Astrocyte of the cerebellum (primary cell): ENCODE data around the gene CHRND.

ENCODE experiments used
- DNase-seq: peaks from one replicate; pipeline ENCODE4 v3.0.0-alpha.2; 2011; ENCODE audit warnings: low read depth
- H3K4me3 ChIP-seq: 2 replicates; pipeline ENCODE4 v1.5.1; 2011; ENCODE audit warnings: mild to moderate bottlenecking, low read depth, low read length, moderate library complexity
- in situ Hi-C: cut with HindIII; loops from 2 replicates; pipeline ENCODE4 v1.10.0; 2017; ENCODE audit warnings: low sequenced_read_pairs
- TF ChIP-seq, protein P1 (sequence below): IDR thresholded peaks from 2 replicates; pipeline ENCODE4 v1.5.1; 2012; ENCODE audit warnings: low read length, low read depth, moderate library complexity, mild to moderate bottlenecking; ENCODE audit errors: missing control alignments

The CHRND gene

GRCh38 chr2:232539298-232540231, 13.6 kb downstream of the CHRND start, which contains the start of gene CHRNG:
Gene CHRNG (plus strand): TSS chr2:232539692. CDS start chr2:232539748, 56 bp downstream.
- in situ Hi-C loops = no loop called here
- TF ChIP-seq, protein P1, sequence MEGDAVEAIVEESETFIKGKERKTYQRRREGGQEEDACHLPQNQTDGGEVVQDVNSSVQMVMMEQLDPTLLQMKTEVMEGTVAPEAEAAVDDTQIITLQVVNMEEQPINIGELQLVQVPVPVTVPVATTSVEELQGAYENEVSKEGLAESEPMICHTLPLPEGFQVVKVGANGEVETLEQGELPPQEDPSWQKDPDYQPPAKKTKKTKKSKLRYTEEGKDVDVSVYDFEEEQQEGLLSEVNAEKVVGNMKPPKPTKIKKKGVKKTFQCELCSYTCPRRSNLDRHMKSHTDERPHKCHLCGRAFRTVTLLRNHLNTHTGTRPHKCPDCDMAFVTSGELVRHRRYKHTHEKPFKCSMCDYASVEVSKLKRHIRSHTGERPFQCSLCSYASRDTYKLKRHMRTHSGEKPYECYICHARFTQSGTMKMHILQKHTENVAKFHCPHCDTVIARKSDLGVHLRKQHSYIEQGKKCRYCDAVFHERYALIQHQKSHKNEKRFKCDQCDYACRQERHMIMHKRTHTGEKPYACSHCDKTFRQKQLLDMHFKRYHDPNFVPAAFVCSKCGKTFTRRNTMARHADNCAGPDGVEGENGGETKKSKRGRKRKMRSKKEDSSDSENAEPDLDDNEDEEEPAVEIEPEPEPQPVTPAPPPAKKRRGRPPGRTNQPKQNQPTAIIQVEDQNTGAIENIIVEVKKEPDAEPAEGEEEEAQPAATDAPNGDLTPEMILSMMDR = no peak
- no peak for DNase-seq
- H3K4me3 ChIP-seq = no peak within 1 kb of the TSS

DNA sequence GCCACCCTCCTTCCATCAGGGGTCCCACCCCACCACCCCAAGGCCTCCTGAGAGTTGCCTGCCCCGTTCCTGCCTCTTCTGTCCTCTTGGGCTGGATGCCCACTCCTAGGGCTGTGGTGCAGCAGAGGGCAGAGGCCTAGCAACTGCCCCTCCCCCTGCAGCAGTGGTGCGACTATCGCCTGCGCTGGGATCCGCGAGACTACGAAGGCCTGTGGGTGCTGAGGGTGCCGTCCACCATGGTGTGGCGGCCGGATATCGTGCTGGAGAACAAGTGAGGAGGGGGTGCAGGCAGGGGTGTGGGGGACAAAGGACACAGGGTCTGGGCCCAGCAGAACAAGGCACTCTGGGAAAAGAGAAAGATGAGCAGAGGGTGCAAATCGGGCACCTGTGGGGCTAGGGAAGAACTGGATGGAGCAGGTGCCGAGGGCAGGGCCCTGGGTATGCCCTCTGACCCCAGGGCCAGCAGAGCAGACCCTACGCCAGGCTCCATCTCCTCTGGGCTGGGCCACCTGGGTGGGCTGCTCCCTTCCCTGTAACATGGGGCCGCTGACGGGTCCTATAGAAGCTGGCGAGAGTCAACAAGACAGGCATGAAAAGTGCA, 14.6 kb downstream of the CHRND start:
- no peak overlapping the region for H3K4me3 ChIP-seq
- DNase-seq = no peak
- TF ChIP-seq, protein P1 = no peak
- in situ Hi-C loops = no loop called here

GRCh38 chr2:232541195-232541960, 15.4 kb downstream of the CHRND start:
- TF ChIP-seq, protein P1 = no peak
- no peak for DNase-seq
- in situ Hi-C loops = no loop called here
- no peak overlapping the region for H3K4me3 ChIP-seq

DNA sequence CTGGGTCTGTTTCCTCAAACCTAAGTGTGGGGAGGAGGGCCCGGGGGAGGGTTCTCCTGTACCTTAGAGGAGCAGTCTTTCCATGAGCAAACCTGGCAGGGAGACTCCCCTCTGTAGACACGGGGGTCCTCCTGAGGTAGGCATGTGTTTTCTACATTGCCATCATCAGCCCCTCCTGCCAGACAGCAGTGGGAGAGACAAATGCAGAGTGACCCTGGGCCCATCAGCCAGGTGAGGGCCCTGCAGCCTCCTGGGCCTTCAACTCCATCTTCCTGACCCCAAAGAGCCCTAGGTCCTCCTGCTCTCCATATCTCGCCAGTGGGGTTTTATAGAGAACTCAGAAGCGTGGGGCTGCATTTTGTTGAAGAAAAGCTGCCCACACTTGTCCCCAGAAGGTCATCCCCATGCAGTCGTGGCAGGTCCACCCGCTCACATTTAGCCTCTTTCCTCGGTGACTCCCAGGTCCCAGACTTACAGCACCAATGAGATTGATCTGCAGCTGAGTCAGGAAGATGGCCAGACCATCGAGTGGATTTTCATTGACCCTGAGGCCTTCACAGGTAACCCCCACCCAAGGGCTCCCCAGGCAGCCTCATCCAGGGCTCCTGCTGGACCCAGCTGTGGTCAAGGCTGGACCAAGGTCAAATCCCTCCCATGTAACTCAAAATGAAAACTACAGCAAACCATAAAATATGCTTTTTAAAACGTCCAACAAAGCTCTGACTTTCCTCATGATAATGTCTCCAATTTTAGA, 16.2 kb downstream of the CHRND start:
- H3K4me3 ChIP-seq = no peak overlapping the region
- in situ Hi-C loops = no loop called here
- DNase-seq = no peak
- TF ChIP-seq, protein P1 = no peak

GRCh38 chr2:232542715-232543467, 16.9 kb downstream of the CHRND start:
- H3K4me3 ChIP-seq = no peak overlapping the region
- DNase-seq = no peak
- in situ Hi-C loops = no loop called here
- TF ChIP-seq, protein P1 = no peak
